Activated T-helper 17 cell treated with anti-CD3 and anti-CD28 coated beads, Interleukin-2, amount 50 U/mL, for 72 hours (primary cell): ENCODE results near the gene OXGR1. TPM values are rescaled to one million over a fixed set of nuclear protein-coding genes. Genes with fewer than 3 reads are reported as not detected.
"Not testable (repeated sequence)": the region's sequence is repeated elsewhere in the genome, so short reads cannot be mapped to it uniquely, and the experiment has no call there.

Experiments
- ATAC-seq: fragments of 150-1000 bp; cut with Tn5 transposase; replicated peaks from 2 replicates; pipeline ENCODE4 v1.10.0; 2021; ENCODE audit warnings: mild to moderate bottlenecking, moderate library complexity
- H3K27ac Mint-ChIP-seq: one replicate; pipeline ENCODE4 v1.8.0; 2022; ENCODE audit warnings: mixed read lengths
- H3K27me3 Mint-ChIP-seq: one replicate; pipeline ENCODE4 v1.8.0; 2022; ENCODE audit warnings: mixed read lengths
- H3K36me3 Mint-ChIP-seq: one replicate; pipeline ENCODE4 v1.8.0; 2022; ENCODE audit warnings: low read depth, mild to moderate bottlenecking, mixed read lengths
- H3K4me1 Mint-ChIP-seq: one replicate; pipeline ENCODE4 v1.8.0; 2022; ENCODE audit warnings: mixed read lengths
- H3K4me3 Mint-ChIP-seq: one replicate; pipeline ENCODE4 v1.8.0; 2022; ENCODE audit warnings: mild to moderate bottlenecking, mixed read lengths
- H3K9me3 Mint-ChIP-seq: one replicate; pipeline ENCODE4 v1.8.0; 2022; ENCODE audit warnings: mixed read lengths
- total RNA-seq, 2 donors: library from RNA; stranded (reverse); gene quantifications; one replicate each; pipeline ENCODE4 v1.2.3, GENCODE V29; 2022

Gene OXGR1
- total RNA-seq: not detected

- Mint-ChIP-seq H3K4me1 (peaks cover 6% of the 10 kb centered on the region), H3K9me3 (peaks cover 4% of the 10 kb centered on the region), H3K27ac (no peak within 1 kb of the TSS), H3K36me3 (no peaks in the 10 kb centered on the region), H3K4me3 (peak within 1 kb of the TSS; percentile 46), H3K27me3 (peaks cover 48% of the 10 kb centered on the region)
- ATAC-seq: no peak
Measured at GRCh38 chr13:96994017-96994857, at the start of gene OXGR1. TSS of gene OXGR1 (minus strand) at chr13:96994476. CDS start at chr13:96987759, 6,717 bp downstream.

- Mint-ChIP-seq H3K27ac (no peak overlapping the region), H3K4me3 (no peak overlapping the region), H3K4me1 (no peaks in the 10 kb centered on the region), H3K9me3 (no peaks in the 10 kb centered on the region), H3K27me3 (peaks cover 9% of the 10 kb centered on the region), H3K36me3 (no peaks in the 10 kb centered on the region)
- no peak for ATAC-seq
Measured at GRCh38 chr13:97043302-97043701, 49.0 kb upstream of the OXGR1 start.

GRCh38 chr13:97030705-97031452 lies 36.6 kb upstream of the OXGR1 start:
- H3K9me3 Mint-ChIP-seq: peaks cover 11% of the 10 kb centered on the region
- no peak overlapping the region for H3K4me3 Mint-ChIP-seq
- no peak for ATAC-seq
- no peaks in the 10 kb centered on the region for H3K36me3 Mint-ChIP-seq
- no peaks in the 10 kb centered on the region for H3K4me1 Mint-ChIP-seq
- H3K27me3 Mint-ChIP-seq: peaks cover 12% of the 10 kb centered on the region
- H3K27ac Mint-ChIP-seq: no peak overlapping the region

- H3K27ac Mint-ChIP-seq: no peak overlapping the region
- H3K36me3 Mint-ChIP-seq: no peaks in the 10 kb centered on the region
- H3K27me3 Mint-ChIP-seq: peaks cover 7% of the 10 kb centered on the region
- H3K4me1 Mint-ChIP-seq: no peaks in the 10 kb centered on the region
- no peak for ATAC-seq
- no peak overlapping the region for H3K4me3 Mint-ChIP-seq
- H3K9me3 Mint-ChIP-seq: no peaks in the 10 kb centered on the region
Measured at GRCh38 chr13:97028441-97029299, 34.4 kb upstream of the OXGR1 start.

- Mint-ChIP-seq H3K9me3 (no peaks in the 10 kb centered on the region), H3K4me1 (no peaks in the 10 kb centered on the region), H3K36me3 (no peaks in the 10 kb centered on the region), H3K27ac (no peak overlapping the region), H3K4me3 (no peak overlapping the region), H3K27me3 (peaks cover 12% of the 10 kb centered on the region)
- ATAC-seq: no peak
Measured at GRCh38 chr13:97027162-97027554, 32.9 kb upstream of the OXGR1 start.

- Mint-ChIP-seq H3K27me3 (peaks cover 12% of the 10 kb centered on the region), H3K27ac (no peak overlapping the region), H3K4me3 (no peak overlapping the region), H3K9me3 (no peaks in the 10 kb centered on the region), H3K4me1 (no peaks in the 10 kb centered on the region), H3K36me3 (no peaks in the 10 kb centered on the region)
- ATAC-seq: no peak
Measured at GRCh38 chr13:97026531-97027161, 32.4 kb upstream of the OXGR1 start.

GRCh38 chr13:97023812-97024211 lies 29.5 kb upstream of the OXGR1 start:
- ATAC-seq: not testable (repeated sequence)

GRCh38 chr13:97023117-97023516 lies 28.8 kb upstream of the OXGR1 start:
- Mint-ChIP-seq H3K9me3 (no peaks in the 10 kb centered on the region), H3K4me1 (no peaks in the 10 kb centered on the region), H3K27ac (no peak overlapping the region), H3K4me3 (no peak overlapping the region), H3K27me3 (peaks cover 18% of the 10 kb centered on the region), H3K36me3 (no peaks in the 10 kb centered on the region)
- no peak for ATAC-seq

More at GRCh38 chr13:97023812-97024211, 29.5 kb upstream of the OXGR1 start:
- not testable (repeated sequence) for H3K4me3 Mint-ChIP-seq, H3K4me1 Mint-ChIP-seq, H3K36me3 Mint-ChIP-seq, H3K9me3 Mint-ChIP-seq, H3K27ac Mint-ChIP-seq
- peaks cover 20% of the 10 kb centered on the region for H3K27me3 Mint-ChIP-seq

GRCh38 chr13:97021241-97021640 lies 27.0 kb upstream of the OXGR1 start:
- H3K27ac Mint-ChIP-seq: no peak overlapping the region
- no peaks in the 10 kb centered on the region for H3K36me3 Mint-ChIP-seq
- no peak overlapping the region for H3K4me3 Mint-ChIP-seq
- H3K27me3 Mint-ChIP-seq: peaks cover 22% of the 10 kb centered on the region
- no peaks in the 10 kb centered on the region for H3K4me1 Mint-ChIP-seq
- no peaks in the 10 kb centered on the region for H3K9me3 Mint-ChIP-seq
- ATAC-seq: no peak

- H3K4me1 Mint-ChIP-seq: peaks cover under 1% of the 10 kb centered on the region
- ATAC-seq: no peak
- H3K4me3 Mint-ChIP-seq: no peak overlapping the region
- H3K9me3 Mint-ChIP-seq: no peaks in the 10 kb centered on the region
- H3K27me3 Mint-ChIP-seq: peaks cover 22% of the 10 kb centered on the region
- H3K27ac Mint-ChIP-seq: no peak overlapping the region
- no peaks in the 10 kb centered on the region for H3K36me3 Mint-ChIP-seq
Measured at GRCh38 chr13:97020689-97021240, 26.5 kb upstream of the OXGR1 start.

- ATAC-seq: no peak
- peaks cover 25% of the 10 kb centered on the region for H3K27me3 Mint-ChIP-seq
- H3K27ac Mint-ChIP-seq: no peak overlapping the region
- no peak overlapping the region for H3K4me3 Mint-ChIP-seq
- H3K36me3 Mint-ChIP-seq: no peaks in the 10 kb centered on the region
- H3K4me1 Mint-ChIP-seq: peaks cover 5% of the 10 kb centered on the region
- no peaks in the 10 kb centered on the region for H3K9me3 Mint-ChIP-seq
Measured at GRCh38 chr13:97020194-97020593, 25.9 kb upstream of the OXGR1 start.

GRCh38 chr13:97019236-97019635 lies 25.0 kb upstream of the OXGR1 start:
- H3K27ac Mint-ChIP-seq: no peak overlapping the region
- no peak for ATAC-seq
- H3K36me3 Mint-ChIP-seq: no peaks in the 10 kb centered on the region
- H3K4me3 Mint-ChIP-seq: no peak overlapping the region
- H3K4me1 Mint-ChIP-seq: peaks cover 5% of the 10 kb centered on the region
- H3K27me3 Mint-ChIP-seq: peaks cover 29% of the 10 kb centered on the region
- peaks cover 3% of the 10 kb centered on the region for H3K9me3 Mint-ChIP-seq

GRCh38 chr13:97018029-97018819 lies 23.9 kb upstream of the OXGR1 start:
- H3K4me1 Mint-ChIP-seq: peaks cover 5% of the 10 kb centered on the region
- ATAC-seq: peak; percentile 31
- no peak overlapping the region for H3K27ac Mint-ChIP-seq
- H3K9me3 Mint-ChIP-seq: peaks cover 4% of the 10 kb centered on the region
- H3K36me3 Mint-ChIP-seq: no peaks in the 10 kb centered on the region
- H3K4me3 Mint-ChIP-seq: no peak overlapping the region
- peaks cover 37% of the 10 kb centered on the region for H3K27me3 Mint-ChIP-seq
